ENCODE measurements around the gene C1orf21. TPM values are rescaled to one million over a fixed set of nuclear protein-coding genes. Genes with fewer than 3 reads are reported as not detected.

C1orf21 gene
- total and polyA plus RNA-seq, 2 donors (not counting 1 experiment from before 2014, with no cell fraction given), result under 0.01 to 0.32 TPM

- Mint-ChIP-seq H3K4me1 (peaks cover 12% of the 10 kb centered on the region), H3K27me3 (no peaks in the 10 kb centered on the region), H3K27ac (no peak overlapping the region), H3K9me3 (ENCODE audit: insufficient read depth) (peaks cover 11% of the 10 kb centered on the region), H3K4me3 (no peak overlapping the region)
- ChIA-PET CTCF (no interaction called here), POLR2A (no interaction called here)
- no peaks in the 10 kb centered on the region for H3K79me2 ChIP-seq (ENCODE audit: control insufficient read depth, insufficient read depth, low read length)
- intact Hi-C loops (cut with micrococcal nuclease), result no loop called here
- H2AFZ ChIP-seq (ENCODE audit: insufficient read depth, low read depth, low read length, poor library complexity, severe bottlenecking), result no peak overlapping the region
- no peaks in the 10 kb centered on the region for H4K20me1 ChIP-seq (ENCODE audit: control insufficient read depth, insufficient read depth, low read length, poor library complexity, severe bottlenecking)
- no peaks in the 10 kb centered on the region for H3K36me3 ChIP-seq (replicated peaks in 1 of 2; ENCODE audit: control extremely low read depth in 1 of 2, control insufficient read depth in 1 of 2, extremely low read depth in 1 of 2, insufficient read depth in 2 of 2, low read length in 1 of 2)
- H3K9ac ChIP-seq (ENCODE audit: low read length), result no peak overlapping the region
- no peak overlapping the region for H3K4me3 ChIP-seq (ENCODE audit: control extremely low read depth in 1 of 5, extremely low read depth in 1 of 5, insufficient read depth in 1 of 5, low read depth in 2 of 5, low read length in 4 of 5)
- H3K27me3 ChIP-seq (replicated peaks in 1 of 4; ENCODE audit: control extremely low read depth in 1 of 4, control insufficient read depth in 3 of 4, insufficient read depth in 4 of 4, low read length in 3 of 4), result no peaks in the 10 kb centered on the region
- peaks cover 17 to 18% of the 10 kb centered on the region in 2 donors for H3K4me1 ChIP-seq (ENCODE audit: control insufficient read depth in 2 of 2, insufficient read depth in 2 of 2, low read length in 2 of 2)
- ATAC-seq (ENCODE audit: low read depth), result no peak
- DNase-seq, result no peak
- no peak for TF ChIP-seq CTCF (IDR thresholded peaks at IDR 0.05)
- no peak for TF ChIP-seq EZH2 (IDR thresholded peaks at IDR 0.05; ENCODE audit: borderline replicate concordance, insufficient read depth, low read depth, low read length, poor library complexity, severe bottlenecking)
- no peak overlapping the region for H3K4me2 ChIP-seq (replicated peaks; ENCODE audit: low read depth, low read length, poor library complexity, severe bottlenecking)
- 83% methylated on average over 2 of the region's 4 CpGs for WGBS (ENCODE audit: insufficient coverage)
- H3K27ac ChIP-seq (ENCODE audit: low read length in 2 of 2), result no peak overlapping the region
- peaks cover 0 to 7% (median 5%) of the 10 kb centered on the region in 3 donors for H3K9me3 ChIP-seq (ENCODE audit: control extremely low read depth in 1 of 3, control insufficient read depth in 2 of 3, insufficient read depth in 1 of 3, low read length in 2 of 3)
These were observed 147.1 kb downstream of the C1orf21 start for GRCh38 chr1:184533915-184534314.

- Histone ChIP-seq H3K27me3 (replicated peaks in 1 of 4; ENCODE audit: control extremely low read depth in 1 of 4, control insufficient read depth in 3 of 4, insufficient read depth in 4 of 4, low read length in 3 of 4) (no peaks in the 10 kb centered on the region), H3K4me3 (ENCODE audit: control extremely low read depth in 1 of 5, extremely low read depth in 1 of 5, insufficient read depth in 1 of 5, low read depth in 2 of 5, low read length in 4 of 5) (no peak overlapping the region), H3K27ac (ENCODE audit: low read length in 2 of 2) (no peak overlapping the region), H4K20me1 (ENCODE audit: control insufficient read depth, insufficient read depth, low read length, poor library complexity, severe bottlenecking) (no peaks in the 10 kb centered on the region), H3K36me3 (replicated peaks in 1 of 2; ENCODE audit: control extremely low read depth in 1 of 2, control insufficient read depth in 1 of 2, extremely low read depth in 1 of 2, insufficient read depth in 2 of 2, low read length in 1 of 2) (no peaks in the 10 kb centered on the region), H3K4me1 (ENCODE audit: control insufficient read depth in 2 of 2, insufficient read depth in 2 of 2, low read length in 2 of 2) (peaks cover 17 to 18% of the 10 kb centered on the region in 2 donors), H3K9me3 (ENCODE audit: control extremely low read depth in 1 of 3, control insufficient read depth in 2 of 3, insufficient read depth in 1 of 3, low read length in 2 of 3) (peaks cover 0 to 7% (median 5%) of the 10 kb centered on the region in 3 donors), H2AFZ (ENCODE audit: insufficient read depth, low read depth, low read length, poor library complexity, severe bottlenecking) (no peak overlapping the region), H3K79me2 (ENCODE audit: control insufficient read depth, insufficient read depth, low read length) (no peaks in the 10 kb centered on the region), H3K9ac (ENCODE audit: low read length) (no peak overlapping the region), H3K4me2 (replicated peaks; ENCODE audit: low read depth, low read length, poor library complexity, severe bottlenecking) (no peak overlapping the region)
- TF ChIP-seq EZH2 (IDR thresholded peaks at IDR 0.05; ENCODE audit: borderline replicate concordance, insufficient read depth, low read depth, low read length, poor library complexity, severe bottlenecking) (no peak), CTCF (IDR thresholded peaks at IDR 0.05) (no peak)
- intact Hi-C loops (cut with micrococcal nuclease), result no loop called here
- ATAC-seq (ENCODE audit: low read depth) (no peak), DNase-seq (no peak)
- CTCF ChIA-PET, result no interaction called here
- WGBS (ENCODE audit: insufficient coverage), result 89% methylated on average over 7 of the region's 7 CpGs
- Mint-ChIP-seq H3K4me1 (peaks cover 12% of the 10 kb centered on the region), H3K9me3 (ENCODE audit: insufficient read depth) (peaks cover 15% of the 10 kb centered on the region), H3K27me3 (no peaks in the 10 kb centered on the region), H3K4me3 (no peak overlapping the region), H3K27ac (no peak overlapping the region)
- POLR2A ChIA-PET, result no interaction called here
These were observed 147.9 kb downstream of the C1orf21 start for GRCh38 chr1:184534690-184535089.
